Measurements from ENCODE around the gene ALPK3. TPM values are rescaled to one million over a fixed set of nuclear protein-coding genes. Genes with fewer than 3 reads are reported as not detected.

Gene ALPK3
- total and polyA plus RNA-seq, 9 of the 15 experiments (the other 6 are each of a cell fraction or from before 2014, with no cell fraction given): 0.04 to 1.0 (median 0.07) TPM; not detected in 2

GRCh38 chr15:84785053-84785452 is 32.1 kb upstream of the ALPK3 start (continued):
- TF ChIP-seq FOXA3 (CRISPR knock-in tag; conservative IDR thresholded peaks at IDR 0.05 in 1 of 2, IDR thresholded peaks at IDR 0.05 in 1 of 2): 0 out of 4 replicates have a peak, but pooled peaks of 1 of the 2 experiments have one; percentile 11
- peak; percentile 36; the same call in 1 of the 2 replicates for TF ChIP-seq USF1 (CRISPR knock-in tag; IDR thresholded peaks at IDR 0.05)
- TF ChIP-seq ZNF780A (CRISPR knock-in tag; IDR thresholded peaks at IDR 0.05): no peak
- peak; percentile 12 for TF ChIP-seq RBBP5 (IDR thresholded peaks at IDR 0.05; ENCODE audit: borderline replicate concordance, insufficient read depth, low read length, poor library complexity, severe bottlenecking)
- TF ChIP-seq RBM39 (optimal IDR thresholded peaks at IDR 0.05; ENCODE audit: low read depth, low read length): no peak
- TF ChIP-seq BHLHE40 (IDR thresholded peaks at IDR 0.05; ENCODE audit: low read length): 0 out of 2 replicates have a peak, but pooled peaks have one; percentile 16
- TF ChIP-seq ZNF384 (IDR thresholded peaks at IDR 0.05; ENCODE audit: low read depth, low read length): peak; percentile 75; the same call in 1 of the 2 replicates
- no peak for TF ChIP-seq RNF219 (CRISPR knock-in tag; IDR thresholded peaks at IDR 0.05)
- TF ChIP-seq JUND (IDR thresholded peaks at IDR 0.05; ENCODE audit: borderline replicate concordance, low read depth, low read length): peak; percentile 44; the same call in 1 of the 2 replicates
- TF ChIP-seq JUND (tag; IDR thresholded peaks at IDR 0.05; ENCODE audit: borderline replicate concordance, low read depth, low read length): peak; percentile 15; the same call in 1 of the 3 replicates
- TF ChIP-seq C11orf30 (IDR thresholded peaks at IDR 0.05; ENCODE audit: low read depth): peak; percentile 70; the same call in 1 of the 2 replicates

Measured in K562 (cell line).